Measurements from ENCODE around the gene ADAMTS19.

ADAMTS19 gene

DNA sequence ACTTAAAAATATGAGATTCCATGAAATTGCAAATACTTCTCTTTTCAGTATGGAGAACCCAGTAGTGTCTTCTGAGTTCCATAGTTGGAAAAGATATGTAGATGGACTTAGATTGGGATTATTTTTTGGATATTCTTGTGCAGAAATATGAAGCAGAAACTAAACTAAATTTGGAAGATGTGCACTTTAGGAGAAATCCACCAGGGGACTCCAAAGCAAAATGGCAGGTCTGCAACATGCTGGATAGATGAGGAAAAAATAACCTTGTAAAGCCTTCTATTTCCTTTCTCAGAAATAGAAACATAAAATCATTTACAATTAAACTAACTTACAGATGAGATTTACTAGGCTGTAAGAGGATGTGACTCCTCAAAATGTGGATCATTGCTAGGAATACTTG is 238.6 kb downstream of the ADAMTS19 start:
- Histone ChIP-seq H3K9me3 (ENCODE audit: control insufficient read depth, low read length) (no peaks in the 10 kb centered on the region), H3K36me3 (ENCODE audit: control insufficient read depth, insufficient read depth, low read length) (peaks cover 6% of the 10 kb centered on the region), H3K27me3 (ENCODE audit: control insufficient read depth, insufficient read depth, low read length, poor library complexity, severe bottlenecking) (no peaks in the 10 kb centered on the region), H3K4me3 (ENCODE audit: insufficient read depth, low read depth, low read length) (no peak overlapping the region), H3K27ac (ENCODE audit: insufficient read depth, low read depth, low read length, poor library complexity, severe bottlenecking) (no peak overlapping the region), H3K4me1 (ENCODE audit: control insufficient read depth, insufficient read depth, low read length) (no peaks in the 10 kb centered on the region)

DNA sequence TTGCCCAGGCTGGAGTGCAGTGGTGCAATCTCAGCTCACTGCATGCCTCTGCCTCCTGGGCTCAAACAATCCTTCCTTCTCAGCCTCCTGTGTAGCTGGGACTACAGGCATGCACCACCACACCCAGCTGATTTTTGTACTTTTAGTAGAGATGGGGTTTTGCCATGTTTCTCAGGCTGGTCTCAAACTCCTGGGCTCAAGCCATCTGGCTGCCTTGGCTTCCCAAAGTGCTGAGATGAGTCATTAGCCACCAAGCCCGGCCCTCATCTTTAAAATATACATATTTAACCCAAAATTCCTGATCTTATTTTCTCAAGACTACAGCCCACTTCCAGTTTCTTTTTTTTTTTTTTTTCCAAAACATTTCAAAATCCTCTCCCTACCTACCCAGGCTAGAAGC is 256.1 kb downstream of the ADAMTS19 start:
- no peak overlapping the region for H3K4me3 ChIP-seq (ENCODE audit: insufficient read depth, low read depth, low read length)
- WGBS, 2 experiments: 93 to 98% methylated on average over 1 of the region's 1 CpG
- no peak overlapping the region for H3K27ac ChIP-seq (ENCODE audit: insufficient read depth, low read depth, low read length, poor library complexity, severe bottlenecking)
- no peaks in the 10 kb centered on the region for H3K36me3 ChIP-seq (ENCODE audit: control insufficient read depth, insufficient read depth, low read length)
- H3K27me3 ChIP-seq (ENCODE audit: control insufficient read depth, insufficient read depth, low read length, poor library complexity, severe bottlenecking): no peaks in the 10 kb centered on the region
- no peaks in the 10 kb centered on the region for H3K9me3 ChIP-seq (ENCODE audit: control insufficient read depth, low read length)
- no peaks in the 10 kb centered on the region for H3K4me1 ChIP-seq (ENCODE audit: control insufficient read depth, insufficient read depth, low read length)

DNA sequence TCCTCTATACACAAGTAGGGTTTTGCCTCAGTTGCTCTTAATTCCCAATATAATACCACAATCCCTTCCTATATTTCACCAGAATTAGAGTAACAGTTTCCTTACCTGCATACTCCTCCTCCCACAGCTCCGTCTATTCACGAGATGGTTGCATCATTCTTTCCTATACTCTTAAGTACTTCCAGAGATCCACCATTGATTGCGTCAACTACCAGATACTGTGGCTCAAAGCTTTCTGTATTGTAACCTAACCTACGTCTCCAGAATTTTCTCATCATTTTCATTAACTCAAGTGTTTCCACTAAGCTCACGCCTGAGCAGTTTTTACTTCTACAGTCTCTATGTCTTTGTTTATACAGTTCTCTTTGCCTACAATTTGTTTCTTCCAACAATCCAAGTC is 256.6 kb downstream of the ADAMTS19 start:
- Histone ChIP-seq H3K27ac (ENCODE audit: insufficient read depth, low read depth, low read length, poor library complexity, severe bottlenecking) (no peak overlapping the region), H3K4me1 (ENCODE audit: control insufficient read depth, insufficient read depth, low read length) (no peaks in the 10 kb centered on the region), H3K36me3 (ENCODE audit: control insufficient read depth, insufficient read depth, low read length) (no peaks in the 10 kb centered on the region), H3K4me3 (ENCODE audit: insufficient read depth, low read depth, low read length) (no peak overlapping the region), H3K27me3 (ENCODE audit: control insufficient read depth, insufficient read depth, low read length, poor library complexity, severe bottlenecking) (no peaks in the 10 kb centered on the region), H3K9me3 (ENCODE audit: control insufficient read depth, low read length) (no peaks in the 10 kb centered on the region)
- 92 to 94% methylated on average over 5 of the region's 5 CpGs for WGBS, 2 experiments

DNA sequence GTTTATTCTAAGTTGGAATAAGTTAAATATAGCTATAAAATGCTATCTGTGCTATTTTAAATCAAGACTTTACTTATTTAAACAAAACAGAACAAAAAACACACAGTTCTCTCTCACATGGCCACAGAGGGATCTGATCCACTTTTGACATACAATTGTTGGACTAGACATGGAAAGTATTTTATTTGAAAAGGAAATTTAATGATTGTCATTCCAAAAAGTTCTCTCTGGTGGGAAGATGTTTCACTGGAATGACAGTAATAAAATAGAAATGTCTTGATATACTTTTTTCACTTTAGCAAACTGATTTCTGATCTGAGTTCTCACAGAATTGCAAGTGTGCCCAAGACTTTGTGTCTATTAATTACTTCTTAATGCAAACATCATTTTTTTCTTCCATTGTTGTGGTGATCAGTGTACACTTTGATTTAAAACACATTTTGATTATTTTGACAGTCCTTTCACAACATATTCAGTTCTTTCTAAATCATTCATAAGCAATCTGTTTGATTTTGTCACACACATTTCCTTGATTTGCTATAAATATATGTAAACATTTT is 257.7 kb downstream of the ADAMTS19 start:
- no peaks in the 10 kb centered on the region for H3K4me1 ChIP-seq (ENCODE audit: control insufficient read depth, insufficient read depth, low read length)
- H3K36me3 ChIP-seq (ENCODE audit: control insufficient read depth, insufficient read depth, low read length): no peaks in the 10 kb centered on the region
- no peaks in the 10 kb centered on the region for H3K27me3 ChIP-seq (ENCODE audit: control insufficient read depth, insufficient read depth, low read length, poor library complexity, severe bottlenecking)
- no peak overlapping the region for H3K4me3 ChIP-seq (ENCODE audit: insufficient read depth, low read depth, low read length)
- H3K9me3 ChIP-seq (ENCODE audit: control insufficient read depth, low read length): no peaks in the 10 kb centered on the region
- H3K27ac ChIP-seq (ENCODE audit: insufficient read depth, low read depth, low read length, poor library complexity, severe bottlenecking): no peak overlapping the region

DNA sequence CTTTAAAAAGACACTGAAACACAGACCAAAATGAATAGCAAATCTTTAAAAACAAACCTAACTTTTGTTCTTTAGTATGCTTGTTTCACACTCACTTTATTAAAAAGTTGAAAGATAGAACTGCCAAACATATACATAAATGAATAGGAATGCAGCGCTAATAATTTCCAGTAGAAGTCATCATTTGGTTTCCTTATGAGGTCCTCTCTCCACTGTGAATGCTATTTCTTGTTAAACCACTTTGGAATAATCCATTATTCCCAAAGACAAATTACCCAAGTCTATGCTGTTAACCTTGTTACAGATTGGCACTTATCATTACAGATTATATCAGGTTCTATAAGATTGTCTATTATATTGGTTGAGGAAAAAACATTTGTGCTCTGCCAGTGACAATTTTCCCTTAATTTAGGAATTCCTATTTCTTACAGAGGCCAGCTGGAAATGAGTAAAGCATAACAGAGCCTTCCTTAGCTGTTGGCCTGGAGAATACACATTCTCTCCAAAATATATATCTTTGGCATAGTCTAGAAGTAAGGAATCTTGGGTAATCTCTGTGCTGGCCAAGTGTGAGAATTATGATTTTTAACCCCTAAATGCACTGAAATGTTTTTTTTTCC is 258.5 kb downstream of the ADAMTS19 start:
- H3K9me3 ChIP-seq (ENCODE audit: control insufficient read depth, low read length): no peaks in the 10 kb centered on the region
- 90 to 100% methylated on average over 1 of the region's 1 CpG for WGBS, 2 experiments

DNA sequence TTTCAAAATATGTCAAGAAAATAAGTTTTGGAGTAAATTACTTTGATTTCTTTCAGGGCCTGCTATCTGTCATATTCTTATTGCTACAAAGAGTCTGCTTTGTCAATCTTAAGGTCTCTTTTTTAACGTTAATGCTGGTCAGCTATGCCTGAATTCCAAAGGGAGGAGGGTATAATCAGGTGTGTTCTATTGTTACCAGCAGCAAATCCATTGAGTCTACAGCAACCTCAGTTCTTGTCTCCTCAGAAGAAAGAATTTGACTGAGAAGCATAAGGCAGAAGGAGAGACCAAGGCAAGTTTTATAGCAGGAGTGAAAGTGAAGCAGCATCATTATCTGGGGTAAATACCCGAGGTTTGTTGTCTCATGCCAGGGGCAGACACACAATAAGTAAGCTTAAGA is 264.1 kb downstream of the ADAMTS19 start:
- 25 to 26% methylated on average over 2 of the region's 2 CpGs for WGBS, 2 experiments

More for the DNA sequence above, 258.5 kb downstream of the ADAMTS19 start:
- Histone ChIP-seq H3K36me3 (ENCODE audit: control insufficient read depth, insufficient read depth, low read length) (no peaks in the 10 kb centered on the region), H3K27me3 (ENCODE audit: control insufficient read depth, insufficient read depth, low read length, poor library complexity, severe bottlenecking) (no peaks in the 10 kb centered on the region), H3K27ac (ENCODE audit: insufficient read depth, low read depth, low read length, poor library complexity, severe bottlenecking) (no peak overlapping the region), H3K4me1 (ENCODE audit: control insufficient read depth, insufficient read depth, low read length) (no peaks in the 10 kb centered on the region), H3K4me3 (ENCODE audit: insufficient read depth, low read depth, low read length) (no peak overlapping the region)

DNA sequence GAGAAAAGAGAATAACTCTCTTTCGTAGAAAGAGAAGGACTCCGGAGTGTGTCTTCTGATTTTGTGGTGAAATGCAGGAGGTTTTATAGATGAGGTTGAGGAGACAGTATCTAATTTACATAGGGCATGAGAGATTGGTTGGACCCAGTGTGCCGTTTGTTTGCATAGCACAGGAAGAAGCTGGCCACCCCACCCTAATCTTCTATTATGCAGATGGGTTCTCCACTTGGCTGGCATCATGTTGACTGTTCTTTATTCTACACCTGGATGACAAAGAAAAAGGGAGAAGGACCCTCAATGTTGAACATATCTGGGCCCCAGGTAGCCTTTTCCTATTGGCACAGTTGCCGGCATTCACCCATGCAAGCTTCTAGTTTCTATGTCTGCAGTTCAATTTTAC is 264.5 kb downstream of the ADAMTS19 start:
- Histone ChIP-seq H3K4me1 (ENCODE audit: control insufficient read depth, insufficient read depth, low read length) (peaks cover 4% of the 10 kb centered on the region), H3K27ac (ENCODE audit: insufficient read depth, low read depth, low read length, poor library complexity, severe bottlenecking) (no peak overlapping the region), H3K4me3 (ENCODE audit: insufficient read depth, low read depth, low read length) (no peak overlapping the region), H3K27me3 (ENCODE audit: control insufficient read depth, insufficient read depth, low read length, poor library complexity, severe bottlenecking) (no peaks in the 10 kb centered on the region), H3K9me3 (ENCODE audit: control insufficient read depth, low read length) (no peaks in the 10 kb centered on the region), H3K36me3 (ENCODE audit: control insufficient read depth, insufficient read depth, low read length) (no peaks in the 10 kb centered on the region)
- 75 to 77% methylated on average over 4 of the region's 4 CpGs for WGBS, 2 experiments

More for the DNA sequence above, 264.1 kb downstream of the ADAMTS19 start:
- H3K27me3 ChIP-seq (ENCODE audit: control insufficient read depth, insufficient read depth, low read length, poor library complexity, severe bottlenecking): no peaks in the 10 kb centered on the region
- H3K27ac ChIP-seq (ENCODE audit: insufficient read depth, low read depth, low read length, poor library complexity, severe bottlenecking): no peak overlapping the region
- H3K4me1 ChIP-seq (ENCODE audit: control insufficient read depth, insufficient read depth, low read length): peaks cover 4% of the 10 kb centered on the region
- no peak overlapping the region for H3K4me3 ChIP-seq (ENCODE audit: insufficient read depth, low read depth, low read length)
- H3K9me3 ChIP-seq (ENCODE audit: control insufficient read depth, low read length): no peaks in the 10 kb centered on the region
- H3K36me3 ChIP-seq (ENCODE audit: control insufficient read depth, insufficient read depth, low read length): no peaks in the 10 kb centered on the region

DNA sequence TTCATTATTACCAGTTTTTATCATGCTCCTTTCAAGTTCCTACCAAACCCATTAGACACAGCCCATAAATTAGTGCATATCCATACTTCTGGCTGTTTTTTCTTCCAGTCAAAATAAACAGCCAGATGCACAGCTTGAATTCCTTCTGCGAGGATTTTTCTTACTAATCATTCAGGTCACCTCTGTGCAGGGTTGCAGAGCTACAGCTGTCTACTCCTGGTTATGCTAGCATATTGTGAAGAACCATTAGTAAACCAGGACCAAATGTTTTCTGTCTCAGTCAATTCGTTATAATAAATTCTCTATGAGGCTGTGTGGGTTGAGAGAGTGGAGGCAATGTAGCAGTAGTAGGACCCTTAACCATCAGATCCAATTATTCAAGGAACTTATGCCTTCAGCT is 279.7 kb downstream of the ADAMTS19 start:
- Histone ChIP-seq H3K27ac (ENCODE audit: insufficient read depth, low read depth, low read length, poor library complexity, severe bottlenecking) (no peak overlapping the region), H3K4me1 (ENCODE audit: control insufficient read depth, insufficient read depth, low read length) (no peaks in the 10 kb centered on the region), H3K9me3 (ENCODE audit: control insufficient read depth, low read length) (no peaks in the 10 kb centered on the region), H3K36me3 (ENCODE audit: control insufficient read depth, insufficient read depth, low read length) (no peaks in the 10 kb centered on the region), H3K4me3 (ENCODE audit: insufficient read depth, low read depth, low read length) (no peak overlapping the region), H3K27me3 (ENCODE audit: control insufficient read depth, insufficient read depth, low read length, poor library complexity, severe bottlenecking) (no peaks in the 10 kb centered on the region)
- 92 to 98% methylated on average over 2 of the region's 2 CpGs for WGBS, 2 experiments

DNA sequence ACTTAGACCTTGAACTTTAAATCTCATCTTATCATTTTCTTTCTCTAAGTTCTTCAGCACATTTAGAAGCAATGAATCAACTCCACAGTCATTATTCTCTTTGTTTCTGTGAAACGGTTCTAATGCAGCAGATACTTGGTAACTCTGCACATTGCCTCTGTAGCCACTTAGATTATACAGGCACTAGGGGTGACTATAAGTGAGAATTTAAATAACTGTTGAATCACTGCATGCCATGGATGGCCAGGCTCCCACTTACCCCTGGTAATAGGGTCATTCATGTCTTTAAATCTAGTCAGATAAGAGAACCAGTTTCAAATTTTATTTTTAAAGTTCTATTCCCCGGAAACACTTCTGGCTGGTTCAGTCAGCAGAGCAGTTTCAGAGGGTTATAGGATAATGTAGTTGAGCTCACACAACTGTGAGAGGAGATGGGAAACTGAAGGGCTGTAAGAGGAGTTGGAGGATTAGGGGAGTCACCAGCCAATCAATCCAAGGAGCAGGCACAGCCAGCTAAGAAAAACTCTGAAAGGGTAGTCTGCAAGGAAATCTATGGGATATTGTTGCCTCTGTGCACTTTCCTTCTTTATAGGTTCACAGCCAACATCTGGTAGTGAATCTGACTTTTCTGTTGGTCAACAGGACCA is 283.6 kb downstream of the ADAMTS19 start:
- no peaks in the 10 kb centered on the region for H3K27me3 ChIP-seq (ENCODE audit: control insufficient read depth, insufficient read depth, low read length, poor library complexity, severe bottlenecking)
- no peaks in the 10 kb centered on the region for H3K9me3 ChIP-seq (ENCODE audit: control insufficient read depth, low read length)
- H3K4me3 ChIP-seq (ENCODE audit: insufficient read depth, low read depth, low read length): no peak overlapping the region
- H3K36me3 ChIP-seq (ENCODE audit: control insufficient read depth, insufficient read depth, low read length): no peaks in the 10 kb centered on the region
- no peak overlapping the region for H3K27ac ChIP-seq (ENCODE audit: insufficient read depth, low read depth, low read length, poor library complexity, severe bottlenecking)
- no peaks in the 10 kb centered on the region for H3K4me1 ChIP-seq (ENCODE audit: control insufficient read depth, insufficient read depth, low read length)
- 90 to 93% methylated on average over 2 of the region's 2 CpGs for WGBS, 2 experiments

DNA sequence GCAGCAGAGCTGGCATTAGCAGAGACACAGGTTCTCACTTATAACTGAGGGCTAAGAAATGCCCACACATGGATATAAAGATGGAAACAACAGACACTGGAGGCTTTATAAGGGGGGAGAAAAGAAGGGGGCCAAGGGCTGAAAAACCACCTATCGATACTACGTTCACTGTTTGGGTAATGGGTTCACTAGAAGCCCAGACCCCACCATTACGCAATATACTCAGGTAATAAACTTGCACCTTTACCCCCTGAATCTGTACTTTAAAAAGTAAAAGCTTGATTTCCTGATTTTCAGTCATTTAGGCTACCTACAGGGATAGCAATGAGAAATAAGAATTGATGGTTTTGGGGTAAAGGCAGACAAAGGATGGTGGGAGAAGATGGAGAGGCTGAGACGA is 285.9 kb downstream of the ADAMTS19 start:
- H3K36me3 ChIP-seq (ENCODE audit: control insufficient read depth, insufficient read depth, low read length): no peaks in the 10 kb centered on the region
- H3K27ac ChIP-seq (ENCODE audit: insufficient read depth, low read depth, low read length, poor library complexity, severe bottlenecking): no peak overlapping the region
- H3K4me1 ChIP-seq (ENCODE audit: control insufficient read depth, insufficient read depth, low read length): no peaks in the 10 kb centered on the region
- H3K4me3 ChIP-seq (ENCODE audit: insufficient read depth, low read depth, low read length): no peak overlapping the region
- H3K9me3 ChIP-seq (ENCODE audit: control insufficient read depth, low read length): no peaks in the 10 kb centered on the region
- WGBS, 2 experiments: 96 to 97% methylated on average over 4 of the region's 4 CpGs
- no peaks in the 10 kb centered on the region for H3K27me3 ChIP-seq (ENCODE audit: control insufficient read depth, insufficient read depth, low read length, poor library complexity, severe bottlenecking)
